OCI-LY1 (cell line): Measurements from ENCODE around the gene LOXL3.
A peak's percentile ranks its signal among the peaks of the same experiment; 100 is the strongest.

Source experiments
- H2AFZ ChIP-seq: fragments of 200-600 bp; sonication (generic), shearing (Covaris generic); 2 replicates; pipeline ENCODE4 v1.6.0; 2014; ENCODE audit warnings: antibody characterized with exemption, mild to moderate bottlenecking, low read length
- H3F3A ChIP-seq: fragments of 200-600 bp; sonication (generic), shearing (Covaris generic); 2 replicates; pipeline ENCODE4 v1.6.0; 2014; ENCODE audit warnings: mild to moderate bottlenecking, antibody characterized with exemption, low read length, moderate library complexity; ENCODE audit not compliant: insufficient read depth
- H3K27ac ChIP-seq: fragments of 200-600 bp; sonication (generic); 2 replicates; pipeline ENCODE4 v1.5.1; 2014; ENCODE audit warnings: low read length, mixed run types, mild to moderate bottlenecking, low read depth; ENCODE audit not compliant: poor library complexity, severe bottlenecking
- H3K27me3 ChIP-seq: fragments of 200-600 bp; sonication (generic); 2 replicates; pipeline ENCODE4 v1.6.0; 2014; ENCODE audit warnings: antibody characterized with exemption, mild to moderate bottlenecking, low read length, moderate library complexity; ENCODE audit not compliant: insufficient read depth
- H3K36me3 ChIP-seq: fragments of 200-600 bp; sonication (generic); 2 replicates; pipeline ENCODE4 v1.6.1; 2014; ENCODE audit warnings: mild to moderate bottlenecking, antibody characterized with exemption, low read length, moderate library complexity, mixed read lengths; ENCODE audit not compliant: insufficient read depth
- H3K4me1 ChIP-seq: fragments of 200-600 bp; sonication (generic); 2 replicates; pipeline ENCODE4 v1.5.1; 2014; ENCODE audit warnings: mild to moderate bottlenecking, low read length, moderate library complexity; ENCODE audit not compliant: insufficient read depth, severe bottlenecking
- H3K4me2 ChIP-seq: fragments of 200-600 bp; sonication (generic), shearing (Covaris generic); 2 replicates; pipeline ENCODE4 v1.6.1; 2014; ENCODE audit warnings: low read length
- H3K4me3 ChIP-seq: fragments of 200-600 bp; sonication (generic); 2 replicates; pipeline ENCODE4 v1.5.1; 2014; ENCODE audit warnings: low read length, low read depth, mild to moderate bottlenecking, mixed read lengths; ENCODE audit not compliant: poor library complexity, severe bottlenecking
- H3K79me2 ChIP-seq: fragments of 200-600 bp; shearing (Covaris generic); 2 replicates; pipeline ENCODE4 v1.6.1; 2016; ENCODE audit warnings: mixed run types, low read length, mixed read lengths; ENCODE audit not compliant: insufficient read depth
- H3K9ac ChIP-seq: fragments of 200-600 bp; sonication (generic), shearing (Covaris generic); 2 replicates; pipeline ENCODE4 v1.6.1; 2014; ENCODE audit warnings: mild to moderate bottlenecking, low read length, mixed read lengths
- H3K9me2 ChIP-seq: fragments of 200-600 bp; sonication (generic), shearing (Covaris generic); 2 replicates; pipeline ENCODE4 v1.6.1; 2014; ENCODE audit warnings: low read depth, mild to moderate bottlenecking, low read length, mixed read lengths
- H3K9me3 ChIP-seq: fragments of 200-600 bp; shearing (Covaris generic); 2 replicates; pipeline ENCODE4 v1.6.1; 2014; ENCODE audit warnings: low read length, mixed read lengths
- H4K20me1 ChIP-seq: fragments of 200-600 bp; sonication (generic), shearing (Covaris generic); 2 replicates; pipeline ENCODE4 v1.6.0; 2016; ENCODE audit warnings: mild to moderate bottlenecking, low read length; ENCODE audit not compliant: insufficient read depth
- EZH2 ChIP-seq: fragments of 200-600 bp; sonication (generic), shearing (Covaris generic); IDR thresholded peaks from 2 replicates; pipeline ENCODE4 v1.8.0; 2017; ENCODE audit warnings: borderline replicate concordance, mixed run types, mild to moderate bottlenecking, antibody characterized with exemption, low read length, moderate library complexity, mixed read lengths
- TF ChIP-seq, protein P1 (sequence below): fragments of 200-600 bp; sonication (generic), shearing (Covaris generic); IDR thresholded peaks from 2 replicates; pipeline ENCODE4 v1.5.1; 2017; ENCODE audit warnings: mild to moderate bottlenecking, antibody characterized with exemption, low read length, moderate library complexity, mixed read lengths

Gene LOXL3

DNA sequence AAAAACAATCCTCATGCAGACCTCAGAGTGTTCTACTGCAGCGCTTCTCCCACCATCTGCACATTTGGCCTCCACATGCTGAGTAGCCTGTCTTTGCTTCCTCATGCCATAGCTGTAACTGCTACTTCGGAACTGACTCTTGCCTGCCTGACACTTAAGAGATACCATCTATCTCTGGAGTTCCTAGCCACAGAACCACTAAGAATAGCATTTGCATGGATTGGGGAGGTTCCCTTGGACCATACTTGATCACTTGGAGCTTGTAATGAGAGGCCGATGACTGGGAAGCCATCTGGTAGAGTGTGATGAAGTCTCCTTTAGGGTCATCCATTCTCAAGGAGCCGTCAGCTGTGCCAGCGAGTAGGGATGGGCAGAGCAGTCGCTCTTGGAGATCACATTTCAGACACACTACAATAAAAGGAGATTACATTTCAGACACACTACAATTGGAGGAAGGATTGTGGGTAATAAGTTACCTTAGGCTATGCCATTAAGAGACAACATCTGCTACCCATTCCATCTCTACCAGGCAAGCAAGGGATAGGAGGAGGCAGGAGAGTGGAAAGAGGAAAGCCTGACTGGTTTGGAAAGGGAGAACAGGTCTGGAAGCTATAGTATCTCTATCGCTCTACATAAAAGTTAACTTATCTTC, 22.6 kb upstream of the LOXL3 start:
- H3K27me3 ChIP-seq = no peaks in the 10 kb centered on the region
- no peaks in the 10 kb centered on the region for H3K79me2 ChIP-seq
- H3K36me3 ChIP-seq = no peaks in the 10 kb centered on the region
- no peaks in the 10 kb centered on the region for H3K9me3 ChIP-seq
- H4K20me1 ChIP-seq = no peaks in the 10 kb centered on the region
- H3K9ac ChIP-seq = no peak overlapping the region
- no peaks in the 10 kb centered on the region for H3K9me2 ChIP-seq
- H3K27ac ChIP-seq = no peak overlapping the region
- H3K4me2 ChIP-seq = no peak overlapping the region
- H3F3A ChIP-seq = no peaks in the 10 kb centered on the region
- peaks cover 19% of the 10 kb centered on the region for H3K4me1 ChIP-seq
- no peak overlapping the region for H2AFZ ChIP-seq
- H3K4me3 ChIP-seq = no peak overlapping the region
- TF ChIP-seq, protein P1, sequence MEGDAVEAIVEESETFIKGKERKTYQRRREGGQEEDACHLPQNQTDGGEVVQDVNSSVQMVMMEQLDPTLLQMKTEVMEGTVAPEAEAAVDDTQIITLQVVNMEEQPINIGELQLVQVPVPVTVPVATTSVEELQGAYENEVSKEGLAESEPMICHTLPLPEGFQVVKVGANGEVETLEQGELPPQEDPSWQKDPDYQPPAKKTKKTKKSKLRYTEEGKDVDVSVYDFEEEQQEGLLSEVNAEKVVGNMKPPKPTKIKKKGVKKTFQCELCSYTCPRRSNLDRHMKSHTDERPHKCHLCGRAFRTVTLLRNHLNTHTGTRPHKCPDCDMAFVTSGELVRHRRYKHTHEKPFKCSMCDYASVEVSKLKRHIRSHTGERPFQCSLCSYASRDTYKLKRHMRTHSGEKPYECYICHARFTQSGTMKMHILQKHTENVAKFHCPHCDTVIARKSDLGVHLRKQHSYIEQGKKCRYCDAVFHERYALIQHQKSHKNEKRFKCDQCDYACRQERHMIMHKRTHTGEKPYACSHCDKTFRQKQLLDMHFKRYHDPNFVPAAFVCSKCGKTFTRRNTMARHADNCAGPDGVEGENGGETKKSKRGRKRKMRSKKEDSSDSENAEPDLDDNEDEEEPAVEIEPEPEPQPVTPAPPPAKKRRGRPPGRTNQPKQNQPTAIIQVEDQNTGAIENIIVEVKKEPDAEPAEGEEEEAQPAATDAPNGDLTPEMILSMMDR = no peak
- TF ChIP-seq EZH2 = no peak

DNA sequence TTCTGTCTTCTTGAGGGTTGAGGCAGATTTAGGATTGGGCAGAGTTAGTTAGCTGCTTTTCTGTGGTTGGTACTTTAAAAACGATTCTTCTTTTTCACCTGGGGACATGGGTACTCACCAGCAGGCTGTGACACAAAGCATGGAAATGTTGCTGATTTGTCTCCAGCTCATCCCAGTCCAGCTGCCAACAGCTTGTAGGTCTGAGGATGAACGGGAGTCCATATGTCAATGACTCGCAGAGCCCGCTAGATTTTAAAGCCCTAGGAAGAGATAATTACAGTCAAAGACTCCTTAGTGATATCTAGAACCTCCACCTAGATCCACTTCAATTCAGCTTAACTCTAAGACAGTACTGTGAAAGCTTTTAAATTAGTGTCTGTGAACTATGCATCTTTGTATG, 21.6 kb upstream of the LOXL3 start:
- Histone ChIP-seq H3K4me3 (no peak overlapping the region), H3K4me2 (no peak overlapping the region), H3K9me2 (no peaks in the 10 kb centered on the region), H4K20me1 (no peaks in the 10 kb centered on the region), H3K4me1 (peaks cover 25% of the 10 kb centered on the region), H2AFZ (no peak overlapping the region), H3K79me2 (no peaks in the 10 kb centered on the region), H3K9ac (no peak overlapping the region), H3K27ac (no peak overlapping the region), H3F3A (no peaks in the 10 kb centered on the region), H3K36me3 (no peaks in the 10 kb centered on the region), H3K27me3 (no peaks in the 10 kb centered on the region), H3K9me3 (no peaks in the 10 kb centered on the region)
- TF ChIP-seq, protein P1 = no peak
- no peak for TF ChIP-seq EZH2

DNA sequence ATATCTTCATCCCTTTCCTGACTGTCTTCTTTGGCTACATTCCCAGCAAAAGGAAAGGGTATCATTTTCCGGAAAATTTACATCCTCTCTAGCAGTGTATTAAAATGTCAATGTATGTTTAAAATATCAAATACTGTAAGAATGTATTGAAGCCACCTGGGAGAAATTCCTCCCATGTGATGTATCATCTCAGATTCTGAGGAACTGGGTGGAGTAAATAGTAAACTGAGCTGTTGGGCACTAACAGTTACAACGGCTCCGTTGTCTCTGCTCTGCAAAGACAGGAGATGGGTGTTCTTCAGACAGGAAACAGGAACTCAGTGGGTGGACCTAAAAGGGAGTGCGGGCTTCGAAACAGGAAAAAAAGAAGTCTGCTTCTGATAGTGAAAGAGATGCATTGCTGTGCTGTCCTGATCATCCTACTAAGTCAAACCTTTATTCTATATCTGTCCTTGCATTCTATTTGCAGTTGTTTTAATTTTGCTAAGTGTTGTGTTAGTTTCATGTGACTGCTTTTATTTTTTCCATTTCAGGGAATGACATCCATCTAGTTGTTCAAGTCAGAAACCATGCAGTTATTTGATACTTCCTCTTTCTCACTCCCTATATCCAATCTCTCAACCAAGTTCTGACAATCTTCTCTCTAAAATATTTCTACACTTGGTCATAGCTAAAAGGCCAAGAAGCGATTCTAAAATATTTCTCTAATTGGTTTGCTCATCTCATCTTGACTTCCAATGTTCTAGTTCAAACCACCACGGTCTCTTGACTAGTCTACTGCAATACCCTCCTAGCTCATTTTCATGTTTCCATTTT, 20.2 kb upstream of the LOXL3 start:
- no peaks in the 10 kb centered on the region for H3K36me3 ChIP-seq
- no peak overlapping the region for H3K27ac ChIP-seq
- H3K4me3 ChIP-seq = peak overlapping the region; percentile 32
- H3K9me3 ChIP-seq = no peaks in the 10 kb centered on the region
- H3K79me2 ChIP-seq = no peaks in the 10 kb centered on the region
- H3K4me1 ChIP-seq = peaks cover 25% of the 10 kb centered on the region
- no peaks in the 10 kb centered on the region for H3F3A ChIP-seq
- no peak overlapping the region for H3K9ac ChIP-seq
- no peaks in the 10 kb centered on the region for H4K20me1 ChIP-seq
- no peaks in the 10 kb centered on the region for H3K27me3 ChIP-seq
- peak overlapping the region; percentile 93 for H2AFZ ChIP-seq
- peak overlapping the region; percentile 40 for H3K4me2 ChIP-seq
- TF ChIP-seq, protein P1 = no peak
- no peaks in the 10 kb centered on the region for H3K9me2 ChIP-seq
